ENCODE data around the gene OR4F29. TPM values are rescaled to one million over a fixed set of nuclear protein-coding genes. Genes with fewer than 3 reads are reported as not detected.
"Not testable (repeated sequence)": the region's sequence is repeated elsewhere in the genome, so short reads cannot be mapped to it uniquely, and the experiment has no call there.

The OR4F29 gene
- total RNA-seq: not detected in 2 replicates

- DNase-seq; H3K27ac Mint-ChIP-seq; POLR2A ChIA-PET; intact Hi-C loops (cut with micrococcal nuclease); H3K9me3 Mint-ChIP-seq; ATAC-seq (ENCODE audit: low read depth); H3K4me1 Mint-ChIP-seq; H3K4me3 Mint-ChIP-seq; H3K27me3 Mint-ChIP-seq; CTCF ChIA-PET; H3K36me3 Mint-ChIP-seq (ENCODE audit: low read depth): not testable (repeated sequence)
Observed at GRCh38 chr1:451578-451977, at the start of gene OR4F29. Gene OR4F29 (minus strand): TSS chr1:451678. CDS start chr1:451678, 0 bp downstream.

Other genes starting within 250 kb of the OR4F29 start
- gene OR4F16, start 235.0 kb upstream of the OR4F29 start, total RNA-seq: not detected in 2 replicates